ENCODE results near the gene UNCX. TPM values are rescaled to one million over a fixed set of nuclear protein-coding genes. Genes with fewer than 3 reads are reported as not detected.

UNCX gene
- total RNA-seq, 1 donor from 2014 or later = 1.7 TPM

- DNase-seq (ENCODE audit: low read depth) = no peak
- H3K4me3 ChIP-seq (ENCODE audit: low read depth, low read length) = no peak overlapping the region
- no peak for TF ChIP-seq CTCF (conservative IDR thresholded peaks at IDR 0.05; ENCODE audit: low read depth, low read length)
These were observed 2.1 kb upstream of the UNCX start for GRCh38 chr7:1230411-1231213.

GRCh38 chr7:1231214-1232102 lies 1.2 kb upstream of the UNCX start:
- no peak overlapping the region for H3K4me3 ChIP-seq (ENCODE audit: low read depth, low read length)
- no peak for TF ChIP-seq CTCF (conservative IDR thresholded peaks at IDR 0.05; ENCODE audit: low read depth, low read length)
- DNase-seq (ENCODE audit: low read depth) = no peak

- no peak for DNase-seq (ENCODE audit: low read depth)
- H3K4me3 ChIP-seq (ENCODE audit: low read depth, low read length) = no peak overlapping the region
- TF ChIP-seq CTCF (conservative IDR thresholded peaks at IDR 0.05; ENCODE audit: low read depth, low read length) = no peak
These were observed 587 bp upstream of the UNCX start for GRCh38 chr7:1232103-1232466.

- no peak for TF ChIP-seq CTCF (conservative IDR thresholded peaks at IDR 0.05; ENCODE audit: low read depth, low read length)
- no peak for DNase-seq (ENCODE audit: low read depth)
- no peak overlapping the region for H3K4me3 ChIP-seq (ENCODE audit: low read depth, low read length)
These were observed 819 bp downstream of the UNCX start for GRCh38 chr7:1233333-1234048.

- H3K4me3 ChIP-seq (ENCODE audit: low read depth, low read length) = no peak overlapping the region
- no peak for DNase-seq (ENCODE audit: low read depth)
- TF ChIP-seq CTCF (conservative IDR thresholded peaks at IDR 0.05; ENCODE audit: low read depth, low read length) = no peak
These were observed 1.6 kb downstream of the UNCX start for GRCh38 chr7:1234049-1234880.

- no peak for DNase-seq (ENCODE audit: low read depth)
- no peak for TF ChIP-seq CTCF (conservative IDR thresholded peaks at IDR 0.05; ENCODE audit: low read depth, low read length)
- H3K4me3 ChIP-seq (ENCODE audit: low read depth, low read length) = no peak overlapping the region
These were observed 2.3 kb downstream of the UNCX start for GRCh38 chr7:1234881-1235500.

Measured in epithelial cell of proximal tubule (primary cell).